Endodermal cell (in vitro differentiated cells): ENCODE results near the gene PNCK. TPM values are rescaled to one million over a fixed set of nuclear protein-coding genes. Genes with fewer than 3 reads are reported as not detected.
A peak's percentile ranks its signal among the peaks of the same experiment; 100 is the strongest.

ENCODE experiments used
- DNase-seq: peaks from one replicate; pipeline ENCODE4 v3.0.0-alpha.2; 2017
- H3K27ac ChIP-seq: 2 replicates; pipeline ENCODE4 v1.5.1; 2013; ENCODE audit warnings: mild to moderate bottlenecking, low read depth, low read length, moderate library complexity
- H3K27me3 ChIP-seq: 2 replicates; pipeline ENCODE4 v1.6.1; 2013; ENCODE audit warnings: mild to moderate bottlenecking, low read length, moderate library complexity; ENCODE audit not compliant: insufficient read depth, control insufficient read depth, poor library complexity, severe bottlenecking
- H3K36me3 ChIP-seq: 2 replicates; pipeline ENCODE4 v1.7.0; 2013; ENCODE audit warnings: mild to moderate bottlenecking, low read length, moderate library complexity; ENCODE audit not compliant: control insufficient read depth, insufficient read depth
- H3K4me1 ChIP-seq: one replicate; pipeline ENCODE4 v1.7.0; 2013; ENCODE audit warnings: low read length; ENCODE audit not compliant: control insufficient read depth, insufficient read depth
- H3K4me3 ChIP-seq: 2 replicates; pipeline ENCODE4 v1.5.1; 2013; ENCODE audit warnings: mild to moderate bottlenecking, low read length, moderate library complexity
- H3K9ac ChIP-seq: 2 replicates; pipeline ENCODE4 v1.6.1; 2013; ENCODE audit warnings: mild to moderate bottlenecking, low read length, moderate library complexity; ENCODE audit not compliant: poor library complexity, severe bottlenecking; ENCODE audit errors: extremely low read depth
- H3K9me3 ChIP-seq: 2 replicates; pipeline ENCODE4 v1.6.1; 2013; ENCODE audit warnings: mild to moderate bottlenecking, low read length, moderate library complexity; ENCODE audit not compliant: control insufficient read depth
- H3K27ac Mint-ChIP-seq: 2 replicates; pipeline ENCODE4 v1.8.0; 2020; ENCODE audit warnings: mixed read lengths
- H3K27me3 Mint-ChIP-seq: 2 replicates; pipeline ENCODE4 v1.8.0; 2021; ENCODE audit warnings: mild to moderate bottlenecking, mixed read lengths; ENCODE audit not compliant: insufficient read depth
- H3K36me3 Mint-ChIP-seq: 2 replicates; pipeline ENCODE4 v1.8.0; 2020; ENCODE audit warnings: low read depth, mixed read lengths
- H3K4me1 Mint-ChIP-seq: 2 replicates; pipeline ENCODE4 v1.8.0; 2020; ENCODE audit warnings: mixed read lengths
- H3K4me3 Mint-ChIP-seq: 2 replicates; pipeline ENCODE4 v1.8.0; 2020; ENCODE audit warnings: mild to moderate bottlenecking, moderate library complexity, mixed read lengths
- H3K9me3 Mint-ChIP-seq: 2 replicates; pipeline ENCODE4 v1.8.0; 2020; ENCODE audit warnings: mild to moderate bottlenecking, mixed read lengths
- WGBS, 2 experiments: methylation state at CpG; one replicate each; pipeline versions ENCODE4 v1.1.5 to v1.1.7; 2013; ENCODE audit warnings: missing lambda C conversion rate in 2 of 2, mixed read lengths in 1 of 2; ENCODE audit not compliant: insufficient coverage in 1 of 2, insufficient read length in 1 of 2; 5-methylcytosine and 5-hydroxymethylcytosine counted together
- total RNA-seq, 2 donors: library from RNA; stranded (reverse); fragmentation: NEBNext Ultra II Directional in 1 of 2; extraction: Animal tissue kit (Norgen Biotek cat#: 25700) in 1 of 2; gene quantifications; 2 replicates in 1 of 2; 3 replicates in 1 of 2; pipeline ENCODE4 v1.2.1, GENCODE V29; 2021
- TF ChIP-seq, protein P1 (sequence below): fragments of 200-600 bp; sonication (generic); conservative IDR thresholded peaks from 2 replicates; pipeline ENCODE4 v1.5.0; 2021; ENCODE audit warnings: antibody characterized with exemption, mild to moderate bottlenecking

The PNCK gene
- total RNA-seq, 2 donors from 2014 or later, result 2.8 to 12.9 TPM

GRCh38 chrX:153638041-153638371 lies 35.6 kb downstream of the PNCK start:
- Mint-ChIP-seq H3K4me1 (peaks cover 3% of the 10 kb centered on the region), H3K9me3 (peaks cover 53% of the 10 kb centered on the region), H3K4me3 (no peak overlapping the region), H3K27me3 (peaks cover 41% of the 10 kb centered on the region), H3K27ac (no peak overlapping the region), H3K36me3 (no peaks in the 10 kb centered on the region)
- H3K9ac ChIP-seq, result no peak overlapping the region
- peaks cover 24% of the 10 kb centered on the region for H3K27me3 ChIP-seq
- 80 to 92% methylated on average over 1 to 6 of the region's 6 CpGs for WGBS, 2 experiments
- H3K4me1 ChIP-seq, result no peaks in the 10 kb centered on the region
- H3K27ac ChIP-seq, result no peak overlapping the region
- no peaks in the 10 kb centered on the region for H3K36me3 ChIP-seq
- no peak overlapping the region for H3K4me3 ChIP-seq
- no peaks in the 10 kb centered on the region for H3K9me3 ChIP-seq
- TF ChIP-seq, protein P1, sequence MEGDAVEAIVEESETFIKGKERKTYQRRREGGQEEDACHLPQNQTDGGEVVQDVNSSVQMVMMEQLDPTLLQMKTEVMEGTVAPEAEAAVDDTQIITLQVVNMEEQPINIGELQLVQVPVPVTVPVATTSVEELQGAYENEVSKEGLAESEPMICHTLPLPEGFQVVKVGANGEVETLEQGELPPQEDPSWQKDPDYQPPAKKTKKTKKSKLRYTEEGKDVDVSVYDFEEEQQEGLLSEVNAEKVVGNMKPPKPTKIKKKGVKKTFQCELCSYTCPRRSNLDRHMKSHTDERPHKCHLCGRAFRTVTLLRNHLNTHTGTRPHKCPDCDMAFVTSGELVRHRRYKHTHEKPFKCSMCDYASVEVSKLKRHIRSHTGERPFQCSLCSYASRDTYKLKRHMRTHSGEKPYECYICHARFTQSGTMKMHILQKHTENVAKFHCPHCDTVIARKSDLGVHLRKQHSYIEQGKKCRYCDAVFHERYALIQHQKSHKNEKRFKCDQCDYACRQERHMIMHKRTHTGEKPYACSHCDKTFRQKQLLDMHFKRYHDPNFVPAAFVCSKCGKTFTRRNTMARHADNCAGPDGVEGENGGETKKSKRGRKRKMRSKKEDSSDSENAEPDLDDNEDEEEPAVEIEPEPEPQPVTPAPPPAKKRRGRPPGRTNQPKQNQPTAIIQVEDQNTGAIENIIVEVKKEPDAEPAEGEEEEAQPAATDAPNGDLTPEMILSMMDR, result no peak
- DNase-seq, result peak; percentile 28

DNA sequence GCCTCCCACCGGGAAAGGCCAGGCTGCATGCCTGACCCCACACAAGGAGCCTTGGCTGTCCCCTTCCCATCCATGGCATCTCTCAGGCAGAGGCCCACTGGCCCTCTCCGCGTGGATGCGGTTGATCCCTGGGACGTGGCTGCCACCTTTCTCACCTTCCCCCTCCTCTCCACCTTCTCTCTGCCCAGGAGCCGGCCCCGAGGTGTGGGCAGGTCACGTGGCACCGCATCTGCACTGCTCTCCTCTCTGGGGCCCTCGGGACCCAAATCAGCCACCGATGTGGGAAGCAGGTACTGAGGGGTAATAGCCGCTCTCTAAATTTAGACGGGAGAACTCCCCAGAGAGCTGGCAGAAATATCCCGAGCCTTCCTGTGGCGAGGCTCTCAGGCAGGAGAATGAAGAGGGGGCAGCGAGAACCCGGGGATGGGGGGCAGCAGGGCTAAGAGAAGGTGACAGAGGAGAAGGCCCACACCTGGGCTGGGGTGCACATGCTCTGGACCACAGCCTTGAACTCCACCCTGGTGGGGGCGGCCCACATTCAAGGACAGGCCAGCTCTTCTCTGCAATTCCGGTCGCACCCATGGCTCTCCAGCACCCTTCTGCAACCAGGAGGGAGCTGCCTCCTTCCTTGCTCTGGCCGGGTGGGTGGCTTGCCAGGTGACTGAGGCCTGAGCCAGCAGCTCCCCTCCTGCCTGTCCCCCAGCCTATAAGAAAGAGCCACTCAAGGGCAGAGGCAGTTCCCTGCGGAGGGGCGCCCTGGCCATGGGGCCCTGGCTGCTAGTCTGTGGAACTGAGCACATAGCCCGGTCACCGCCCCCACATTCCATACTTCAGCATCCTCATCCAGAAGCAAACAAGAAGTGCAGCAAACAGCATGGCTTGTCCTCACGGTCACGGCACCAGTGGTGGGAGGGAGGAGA lies 36.2 kb downstream of the PNCK start:
- Histone ChIP-seq H3K36me3 (no peaks in the 10 kb centered on the region), H3K4me3 (no peak overlapping the region), H3K4me1 (no peaks in the 10 kb centered on the region), H3K9ac (no peak overlapping the region), H3K27me3 (peaks cover 18% of the 10 kb centered on the region), H3K27ac (no peak overlapping the region), H3K9me3 (no peaks in the 10 kb centered on the region)
- DNase-seq, result peak; percentile 30
- 85 to 92% methylated on average over 5 to 26 of the region's 27 CpGs for WGBS, 2 experiments
- peaks cover 49% of the 10 kb centered on the region for H3K9me3 Mint-ChIP-seq
- TF ChIP-seq, protein P1, result no peak
- H3K36me3 Mint-ChIP-seq, result no peaks in the 10 kb centered on the region
- H3K27ac Mint-ChIP-seq, result no peak overlapping the region
- H3K4me1 Mint-ChIP-seq, result peaks cover 3% of the 10 kb centered on the region
- peaks cover 36% of the 10 kb centered on the region for H3K27me3 Mint-ChIP-seq
- H3K4me3 Mint-ChIP-seq, result no peak overlapping the region

DNA sequence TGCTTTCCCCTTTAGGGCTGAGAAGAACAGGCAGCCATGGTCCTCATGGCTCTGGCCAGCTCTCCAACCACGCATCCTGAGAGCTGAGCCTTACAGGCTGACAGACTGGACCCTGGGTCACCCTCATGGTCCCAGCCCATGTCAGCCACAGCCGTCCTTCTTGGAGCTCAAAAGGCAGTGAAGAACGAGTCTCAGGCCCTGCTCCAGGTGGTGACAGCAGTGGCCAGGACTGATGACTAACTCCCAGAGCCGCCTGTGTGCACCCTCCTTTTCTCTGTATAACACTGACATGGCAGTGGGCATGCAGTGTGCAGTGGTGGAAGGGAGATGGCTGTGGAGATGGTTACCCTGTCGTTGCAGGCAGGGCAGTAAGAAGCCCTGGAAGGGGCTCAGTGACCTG lies 36.9 kb downstream of the PNCK start:
- Mint-ChIP-seq H3K9me3 (peaks cover 50% of the 10 kb centered on the region), H3K27ac (no peak overlapping the region), H3K4me3 (no peak overlapping the region), H3K4me1 (peaks cover 3% of the 10 kb centered on the region), H3K27me3 (peaks cover 36% of the 10 kb centered on the region), H3K36me3 (no peaks in the 10 kb centered on the region)
- H3K9me3 ChIP-seq, result no peaks in the 10 kb centered on the region
- TF ChIP-seq, protein P1, result no peak
- no peak overlapping the region for H3K27ac ChIP-seq
- 73 to 90% methylated on average over 2 to 5 of the region's 5 CpGs for WGBS, 2 experiments
- H3K27me3 ChIP-seq, result peaks cover 15% of the 10 kb centered on the region
- no peak overlapping the region for H3K4me3 ChIP-seq
- H3K4me1 ChIP-seq, result no peaks in the 10 kb centered on the region
- no peak for DNase-seq
- no peaks in the 10 kb centered on the region for H3K36me3 ChIP-seq
- H3K9ac ChIP-seq, result no peak overlapping the region
